Measurements from ENCODE around the gene FAM131A. TPM values are rescaled to one million over a fixed set of nuclear protein-coding genes. Genes with fewer than 3 reads are reported as not detected.

FAM131A gene
- total RNA-seq, 4 donors from 2014 or later: 53.9 to 71.4 (median 65.3) TPM

DNA sequence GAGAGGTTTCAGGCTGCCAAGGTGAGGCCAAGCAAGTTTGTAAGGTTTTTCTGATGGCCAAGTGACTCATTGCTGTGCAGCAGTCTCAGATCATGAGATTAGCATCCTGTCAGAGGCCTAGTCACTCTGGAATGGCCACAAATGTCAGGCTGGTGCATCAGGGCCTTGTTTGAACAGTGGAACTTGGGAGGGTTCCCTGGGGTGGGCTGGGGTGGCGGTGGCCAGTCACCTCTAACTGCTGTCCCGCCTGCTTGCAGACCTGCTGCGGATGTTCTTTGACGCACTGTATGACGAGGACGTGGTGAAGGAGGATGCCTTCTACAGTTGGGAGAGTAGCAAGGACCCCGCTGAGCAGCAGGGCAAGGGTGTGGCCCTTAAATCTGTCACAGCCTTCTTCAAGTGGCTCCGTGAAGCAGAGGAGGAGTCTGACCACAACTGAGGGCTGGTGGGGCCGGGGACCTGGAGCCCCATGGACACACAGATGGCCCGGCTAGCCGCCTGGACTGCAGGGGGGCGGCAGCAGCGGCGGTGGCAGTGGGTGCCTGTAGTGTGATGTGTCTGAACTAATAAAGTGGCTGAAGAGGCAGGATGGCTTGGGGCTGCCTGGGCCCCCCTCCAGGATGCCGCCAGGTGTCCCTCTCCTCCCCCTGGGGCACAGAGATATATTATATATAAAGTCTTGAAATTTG, 2.8 kb upstream of the FAM131A start:
- H3K36me3 ChIP-seq: peaks cover 0 to 57% of the 10 kb centered on the region in 2 donors
- H3K27ac ChIP-seq: peak overlapping the region; percentile 94 to 99 (median 98)

DNA sequence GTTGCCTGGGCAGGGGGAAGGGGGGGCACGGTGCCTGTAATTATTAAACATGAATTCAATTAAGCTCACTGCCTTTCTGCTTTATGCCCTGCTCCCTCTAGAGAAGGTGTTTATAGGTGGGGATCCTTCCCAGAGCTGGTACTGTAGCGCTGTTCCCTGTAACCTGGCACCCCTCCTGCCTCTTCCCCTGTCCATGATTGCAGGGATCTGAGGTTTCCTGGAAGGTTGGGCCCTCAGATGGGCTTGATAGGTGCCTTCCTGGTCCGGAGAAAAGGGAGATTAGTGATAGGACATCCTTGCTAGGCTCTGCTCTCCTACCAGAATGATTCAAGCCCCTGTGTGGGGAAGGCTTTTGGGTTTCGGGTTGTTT, 2.1 kb upstream of the FAM131A start:
- peaks cover 0 to 51% of the 10 kb centered on the region in 2 donors for H3K36me3 ChIP-seq
- no peak for TF ChIP-seq EP300 (IDR thresholded peaks at IDR 0.05)
- TF ChIP-seq, protein P1, sequence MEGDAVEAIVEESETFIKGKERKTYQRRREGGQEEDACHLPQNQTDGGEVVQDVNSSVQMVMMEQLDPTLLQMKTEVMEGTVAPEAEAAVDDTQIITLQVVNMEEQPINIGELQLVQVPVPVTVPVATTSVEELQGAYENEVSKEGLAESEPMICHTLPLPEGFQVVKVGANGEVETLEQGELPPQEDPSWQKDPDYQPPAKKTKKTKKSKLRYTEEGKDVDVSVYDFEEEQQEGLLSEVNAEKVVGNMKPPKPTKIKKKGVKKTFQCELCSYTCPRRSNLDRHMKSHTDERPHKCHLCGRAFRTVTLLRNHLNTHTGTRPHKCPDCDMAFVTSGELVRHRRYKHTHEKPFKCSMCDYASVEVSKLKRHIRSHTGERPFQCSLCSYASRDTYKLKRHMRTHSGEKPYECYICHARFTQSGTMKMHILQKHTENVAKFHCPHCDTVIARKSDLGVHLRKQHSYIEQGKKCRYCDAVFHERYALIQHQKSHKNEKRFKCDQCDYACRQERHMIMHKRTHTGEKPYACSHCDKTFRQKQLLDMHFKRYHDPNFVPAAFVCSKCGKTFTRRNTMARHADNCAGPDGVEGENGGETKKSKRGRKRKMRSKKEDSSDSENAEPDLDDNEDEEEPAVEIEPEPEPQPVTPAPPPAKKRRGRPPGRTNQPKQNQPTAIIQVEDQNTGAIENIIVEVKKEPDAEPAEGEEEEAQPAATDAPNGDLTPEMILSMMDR (IDR thresholded peaks at IDR 0.05): no peak
- no peak for TF ChIP-seq POLR2A (IDR thresholded peaks at IDR 0.05)
- no peak for TF ChIP-seq POLR2AphosphoS5 (IDR thresholded peaks at IDR 0.05)
- H3K4me1 ChIP-seq: peaks cover 0 to 72% (median 30%) of the 10 kb centered on the region in 3 donors
- peak overlapping the region in 1 of 2 donors; percentile 92 for H3K4me3 ChIP-seq
- H3K27me3 ChIP-seq: no peaks in the 10 kb centered on the region
- H3K9me3 ChIP-seq: no peaks in the 10 kb centered on the region
- ATAC-seq: no peak
- H3K27ac ChIP-seq: peak overlapping the region; percentile 94 to 99 (median 98)
- WGBS, 2 donors (ENCODE audit: low coverage in 1 of 2): 31% methylated on average over 3 of the region's 4 CpGs; no CpG with 5 or more reads in 1 of the 2 donors

More for the DNA sequence above, 2.8 kb upstream of the FAM131A start:
- Histone ChIP-seq H3K4me3 (no peak overlapping the region), H3K9me3 (no peaks in the 10 kb centered on the region), H3K4me1 (peaks cover 0 to 66% (median 26%) of the 10 kb centered on the region in 3 donors), H3K27me3 (no peaks in the 10 kb centered on the region)
- no peak for TF ChIP-seq POLR2AphosphoS5 (IDR thresholded peaks at IDR 0.05)
- TF ChIP-seq, protein P1 (IDR thresholded peaks at IDR 0.05): no peak
- TF ChIP-seq POLR2A (IDR thresholded peaks at IDR 0.05): no peak
- TF ChIP-seq EP300 (IDR thresholded peaks at IDR 0.05): no peak
- no peak for ATAC-seq
- WGBS, 2 donors (ENCODE audit: low coverage in 1 of 2): 90% methylated on average over 2 of the region's 15 CpGs; no CpG with 5 or more reads in 1 of the 2 donors

DNA sequence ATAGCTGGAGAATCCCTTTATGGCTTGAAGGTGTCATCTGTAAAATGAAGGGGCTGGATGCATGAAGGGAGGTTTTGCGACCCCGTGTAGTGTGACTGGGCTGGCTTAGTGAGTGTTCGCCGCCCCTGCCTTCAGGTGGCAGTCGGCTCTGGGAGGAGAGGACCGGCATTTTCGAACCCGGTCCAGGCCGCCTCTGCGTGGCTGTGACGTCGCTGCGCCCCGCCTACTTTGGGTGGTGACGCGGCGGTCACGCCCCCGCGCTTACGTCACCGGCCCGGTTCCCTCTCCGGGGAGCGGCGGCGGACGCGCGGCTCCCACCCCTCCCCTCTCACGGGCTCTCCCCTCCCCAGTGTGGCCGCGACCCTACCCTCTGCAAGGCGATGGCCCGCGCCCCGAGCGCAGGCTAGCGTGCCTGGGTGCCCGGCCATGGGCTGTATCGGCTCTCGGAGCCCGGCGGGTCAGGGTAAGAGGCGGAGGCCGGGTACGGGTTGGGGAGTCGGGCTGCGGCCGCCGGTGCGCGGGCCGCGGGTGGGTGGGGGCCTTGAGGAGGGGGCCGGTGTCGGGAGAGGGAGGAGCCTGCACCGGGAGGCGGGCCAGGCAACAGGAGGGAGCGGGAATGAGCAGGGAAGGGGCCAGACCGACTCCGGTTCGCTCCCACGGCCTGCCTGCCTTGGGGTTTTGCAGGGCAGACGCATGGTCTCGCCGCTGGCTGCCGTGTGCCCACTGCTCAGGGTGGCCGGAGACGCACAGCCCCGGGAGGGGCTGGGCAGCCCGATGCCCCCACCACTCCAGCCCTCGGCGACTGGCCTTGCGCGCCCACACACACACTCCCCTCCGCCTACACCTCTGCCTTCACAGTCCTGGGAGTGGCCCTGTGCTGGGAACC, 1.5 kb upstream of the FAM131A start:
- no peaks in the 10 kb centered on the region for H3K27me3 ChIP-seq
- peak; percentile 76 for ATAC-seq
- 3% methylated on average over 8 of the region's 77 CpGs; no CpG with 5 or more reads in 1 of the 2 donors for WGBS, 2 donors (ENCODE audit: low coverage in 1 of 2)
- peaks cover 0 to 45% of the 10 kb centered on the region in 2 donors for H3K36me3 ChIP-seq
- peak overlapping the region; percentile 94 to 99 (median 98) for H3K27ac ChIP-seq
- peak overlapping the region; percentile 89 to 92 for H3K4me3 ChIP-seq
- H3K4me1 ChIP-seq: peaks cover 0 to 78% (median 30%) of the 10 kb centered on the region in 3 donors
- TF ChIP-seq POLR2A (IDR thresholded peaks at IDR 0.05): peak; percentile 70 to 78
- peak; percentile 90 for TF ChIP-seq POLR2AphosphoS5 (IDR thresholded peaks at IDR 0.05)
- no peak for TF ChIP-seq EP300 (IDR thresholded peaks at IDR 0.05)
- no peaks in the 10 kb centered on the region for H3K9me3 ChIP-seq

DNA sequence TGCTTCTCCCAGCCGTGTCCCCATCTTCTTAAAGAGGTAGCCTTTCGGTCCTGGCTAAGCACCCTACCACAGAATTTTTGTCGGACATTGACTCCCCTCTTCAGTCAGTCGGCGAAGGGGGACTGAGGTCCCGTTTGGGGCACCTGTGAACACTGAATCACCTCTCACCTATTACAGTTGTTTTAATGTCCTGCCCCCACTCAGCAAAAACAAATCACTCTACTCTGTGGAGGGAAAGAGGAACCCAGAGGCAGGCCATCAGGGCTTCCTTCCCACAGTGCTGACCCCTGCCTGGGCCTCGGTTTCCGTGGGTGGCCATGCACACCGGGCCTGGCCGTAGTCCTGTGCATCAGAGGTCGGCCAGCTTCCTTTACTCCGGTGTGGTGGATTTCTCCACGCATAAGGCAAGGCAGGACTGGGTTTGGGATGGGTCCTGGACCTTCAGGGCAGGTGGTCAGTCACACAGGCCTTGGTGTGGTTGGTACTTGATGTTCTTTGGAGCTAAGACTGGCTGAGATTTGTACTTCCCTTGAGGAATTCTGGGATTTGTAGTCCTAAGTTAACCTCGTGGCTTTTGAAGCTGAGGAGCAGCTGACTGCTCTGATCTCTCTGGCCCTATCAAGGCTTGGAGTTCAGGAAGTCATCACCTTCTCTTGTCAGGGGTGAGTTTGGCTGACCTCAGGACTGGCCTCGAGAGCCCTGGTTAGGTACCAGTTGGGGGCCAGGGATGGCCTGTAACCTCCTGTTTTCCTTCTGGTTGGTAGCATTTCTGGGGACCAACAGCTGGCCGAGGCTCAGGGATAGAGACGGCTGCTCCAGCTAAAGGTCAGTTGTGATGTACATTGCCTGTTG, 627 bp upstream of the FAM131A start:
- Histone ChIP-seq H3K9me3 (no peaks in the 10 kb centered on the region), H3K36me3 (peaks cover 0 to 42% of the 10 kb centered on the region in 2 donors), H3K27me3 (no peaks in the 10 kb centered on the region), H3K4me3 (peak overlapping the region; percentile 89 to 92), H3K4me1 (peaks cover 0 to 78% (median 30%) of the 10 kb centered on the region in 3 donors), H3K27ac (peak overlapping the region; percentile 94 to 99 (median 98))
- TF ChIP-seq POLR2A (IDR thresholded peaks at IDR 0.05) (no peak), POLR2AphosphoS5 (IDR thresholded peaks at IDR 0.05) (peak; percentile 45)
- ATAC-seq: peak; percentile 52
- 0% methylated on average over 1 of the region's 17 CpGs for WGBS, 2 donors (ENCODE audit: low coverage in 1 of 2)

DNA sequence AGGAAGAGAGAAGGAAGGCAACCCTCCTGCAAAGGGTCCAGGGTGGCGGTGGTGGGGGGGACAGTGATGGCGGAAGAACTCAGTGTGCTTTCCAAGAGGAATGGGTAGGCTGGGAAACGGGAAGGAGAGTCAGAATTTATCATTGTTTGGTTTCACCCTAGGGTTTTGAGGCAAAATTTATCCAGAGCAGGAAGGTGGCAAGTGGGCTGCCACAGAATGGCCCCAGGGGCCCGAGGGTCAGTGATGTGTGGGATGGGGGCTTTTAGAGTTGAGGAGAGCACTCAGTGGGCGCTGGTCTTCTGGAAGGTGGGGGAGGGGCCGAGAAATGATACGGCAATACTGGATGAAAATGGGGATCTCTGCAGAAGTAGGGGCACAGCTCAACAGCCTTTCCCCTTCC, 581 bp downstream of the FAM131A start:
- TF ChIP-seq, protein P1 (IDR thresholded peaks at IDR 0.05): no peak
- TF ChIP-seq POLR2A (IDR thresholded peaks at IDR 0.05): no peak
- no peak for TF ChIP-seq EP300 (IDR thresholded peaks at IDR 0.05)
- TF ChIP-seq POLR2AphosphoS5 (IDR thresholded peaks at IDR 0.05): no peak
- ATAC-seq: no peak
- Histone ChIP-seq H3K27me3 (no peaks in the 10 kb centered on the region), H3K4me1 (peaks cover 0 to 68% (median 30%) of the 10 kb centered on the region in 3 donors), H3K36me3 (peaks cover 0 to 42% of the 10 kb centered on the region in 2 donors), H3K9me3 (no peaks in the 10 kb centered on the region), H3K4me3 (peak overlapping the region; percentile 1 to 92), H3K27ac (peak overlapping the region; percentile 94 to 99 (median 98))
- WGBS, 2 donors (ENCODE audit: low coverage in 1 of 2): 28 to 41% methylated on average over 3 to 7 of the region's 7 CpGs
